ENCODE results near the gene RECQL5. TPM values are rescaled to one million over a fixed set of nuclear protein-coding genes. Genes with fewer than 3 reads are reported as not detected.

RECQL5 gene
- polyA plus RNA-seq, 1 of the 3 experiments (the other 2 are of a cell fraction): 25.3 TPM

DNA sequence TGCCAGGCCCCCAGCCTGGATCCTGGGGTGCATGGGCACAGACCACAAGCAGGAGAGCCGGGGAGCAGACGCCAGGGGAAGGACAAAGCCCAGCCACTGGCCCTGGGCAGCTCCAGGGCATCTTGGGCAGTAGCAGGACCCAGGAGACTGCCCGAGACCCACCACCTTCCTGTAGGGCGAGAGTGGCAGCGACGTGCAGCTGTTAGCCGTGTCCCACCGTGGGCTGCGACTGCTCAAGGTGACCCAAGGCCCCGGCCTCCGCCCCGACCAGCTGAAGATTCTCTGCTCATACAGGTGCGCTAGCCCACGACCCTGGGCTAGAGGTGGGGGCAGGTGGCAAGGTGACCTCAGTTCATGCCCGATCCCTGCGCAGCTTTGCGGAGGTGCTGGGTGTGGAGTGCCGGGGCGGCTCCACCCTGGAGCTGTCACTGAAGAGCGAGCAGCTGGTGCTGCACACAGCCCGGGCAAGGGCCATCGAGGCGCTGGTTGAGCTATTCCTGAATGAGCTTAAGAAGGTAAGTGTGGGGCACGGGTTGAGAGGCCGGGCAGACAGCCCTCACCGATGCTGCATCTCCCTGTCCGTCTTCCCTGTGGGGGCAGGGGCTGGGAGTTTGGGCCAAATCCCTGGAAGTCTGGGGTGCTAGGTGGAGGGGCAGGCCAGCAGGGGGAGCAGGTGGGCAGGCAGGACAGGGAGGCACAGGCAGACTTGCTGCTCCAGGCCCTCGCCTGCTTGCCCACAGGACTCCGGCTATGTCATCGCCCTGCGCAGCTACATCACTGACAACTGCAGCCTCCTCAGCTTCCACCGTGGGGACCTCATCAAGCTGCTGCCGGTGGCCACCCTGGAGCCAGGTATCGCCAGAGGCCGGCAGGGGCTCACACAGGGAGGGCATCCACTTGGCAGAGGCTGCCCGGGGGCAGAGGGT is 47.2 kb downstream of the RECQL5 start:
- ChIA-PET CTCF (interaction anchor here (0.6 to 37.9 kb wide), 30 partner anchors 8 to 349 kb away, joined by 3 to 1370 read pairs (median 3); partner anchors contain the start of genes GALK1, RECQL5, SAP30BP and SMIM5), POLR2A (interaction anchor here (1.1 kb wide), 2 partner anchors 10 to 17 kb away, joined by 3 read pairs; no protein-coding TSS in a partner anchor)
- H3K4me1 ChIP-seq (ENCODE audit: control insufficient read depth in 1 of 2, insufficient read depth in 2 of 2, low read depth in 1 of 2, low read length in 1 of 2): peaks cover 0 to 24% of the 10 kb centered on the region in 2 experiments; a peak in 1 of 4 replicates
- no peak overlapping the region for H3K4me2 ChIP-seq
- no peak overlapping the region; a peak in 1 of 4 replicates for H3K4me3 ChIP-seq (ENCODE audit: low read depth in 2 of 2, low read length in 1 of 2)
- peak; percentile 89 for DNase-seq
- H3K79me2 ChIP-seq (ENCODE audit: insufficient read depth): no peaks in the 10 kb centered on the region
- no peaks in the 10 kb centered on the region for H3F3A ChIP-seq (replicated peaks; ENCODE audit: insufficient read depth)
- no peaks in the 10 kb centered on the region for H3K36me3 ChIP-seq (replicated peaks in 1 of 2; ENCODE audit: control insufficient read depth in 1 of 2, insufficient read depth in 2 of 2, low read length in 1 of 2)
- no peaks in the 10 kb centered on the region for H4K20me1 ChIP-seq (ENCODE audit: insufficient read depth)
- H3K9me2 ChIP-seq: no peaks in the 10 kb centered on the region
- no peak for TF ChIP-seq TCF12 (IDR thresholded peaks at IDR 0.05)
- peak; percentile 47 for TF ChIP-seq SMC3 (IDR thresholded peaks at IDR 0.05; ENCODE audit: low read depth, low read length)
- no peak for TF ChIP-seq MXI1 (IDR thresholded peaks at IDR 0.05; ENCODE audit: low read depth, low read length)
- no peak for TF ChIP-seq TAF1 (IDR thresholded peaks at IDR 0.05; ENCODE audit: borderline replicate concordance, low read depth, low read length)
- TF ChIP-seq ELF1 (IDR thresholded peaks at IDR 0.05): no peak
- TF ChIP-seq, protein P1, sequence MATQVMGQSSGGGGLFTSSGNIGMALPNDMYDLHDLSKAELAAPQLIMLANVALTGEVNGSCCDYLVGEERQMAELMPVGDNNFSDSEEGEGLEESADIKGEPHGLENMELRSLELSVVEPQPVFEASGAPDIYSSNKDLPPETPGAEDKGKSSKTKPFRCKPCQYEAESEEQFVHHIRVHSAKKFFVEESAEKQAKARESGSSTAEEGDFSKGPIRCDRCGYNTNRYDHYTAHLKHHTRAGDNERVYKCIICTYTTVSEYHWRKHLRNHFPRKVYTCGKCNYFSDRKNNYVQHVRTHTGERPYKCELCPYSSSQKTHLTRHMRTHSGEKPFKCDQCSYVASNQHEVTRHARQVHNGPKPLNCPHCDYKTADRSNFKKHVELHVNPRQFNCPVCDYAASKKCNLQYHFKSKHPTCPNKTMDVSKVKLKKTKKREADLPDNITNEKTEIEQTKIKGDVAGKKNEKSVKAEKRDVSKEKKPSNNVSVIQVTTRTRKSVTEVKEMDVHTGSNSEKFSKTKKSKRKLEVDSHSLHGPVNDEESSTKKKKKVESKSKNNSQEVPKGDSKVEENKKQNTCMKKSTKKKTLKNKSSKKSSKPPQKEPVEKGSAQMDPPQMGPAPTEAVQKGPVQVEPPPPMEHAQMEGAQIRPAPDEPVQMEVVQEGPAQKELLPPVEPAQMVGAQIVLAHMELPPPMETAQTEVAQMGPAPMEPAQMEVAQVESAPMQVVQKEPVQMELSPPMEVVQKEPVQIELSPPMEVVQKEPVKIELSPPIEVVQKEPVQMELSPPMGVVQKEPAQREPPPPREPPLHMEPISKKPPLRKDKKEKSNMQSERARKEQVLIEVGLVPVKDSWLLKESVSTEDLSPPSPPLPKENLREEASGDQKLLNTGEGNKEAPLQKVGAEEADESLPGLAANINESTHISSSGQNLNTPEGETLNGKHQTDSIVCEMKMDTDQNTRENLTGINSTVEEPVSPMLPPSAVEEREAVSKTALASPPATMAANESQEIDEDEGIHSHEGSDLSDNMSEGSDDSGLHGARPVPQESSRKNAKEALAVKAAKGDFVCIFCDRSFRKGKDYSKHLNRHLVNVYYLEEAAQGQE (IDR thresholded peaks at IDR 0.05; ENCODE audit: low read depth, low read length): no peak
- peak; percentile 41 for TF ChIP-seq RAD21 (IDR thresholded peaks at IDR 0.05; ENCODE audit: low read length)
- TF ChIP-seq, protein P2, sequence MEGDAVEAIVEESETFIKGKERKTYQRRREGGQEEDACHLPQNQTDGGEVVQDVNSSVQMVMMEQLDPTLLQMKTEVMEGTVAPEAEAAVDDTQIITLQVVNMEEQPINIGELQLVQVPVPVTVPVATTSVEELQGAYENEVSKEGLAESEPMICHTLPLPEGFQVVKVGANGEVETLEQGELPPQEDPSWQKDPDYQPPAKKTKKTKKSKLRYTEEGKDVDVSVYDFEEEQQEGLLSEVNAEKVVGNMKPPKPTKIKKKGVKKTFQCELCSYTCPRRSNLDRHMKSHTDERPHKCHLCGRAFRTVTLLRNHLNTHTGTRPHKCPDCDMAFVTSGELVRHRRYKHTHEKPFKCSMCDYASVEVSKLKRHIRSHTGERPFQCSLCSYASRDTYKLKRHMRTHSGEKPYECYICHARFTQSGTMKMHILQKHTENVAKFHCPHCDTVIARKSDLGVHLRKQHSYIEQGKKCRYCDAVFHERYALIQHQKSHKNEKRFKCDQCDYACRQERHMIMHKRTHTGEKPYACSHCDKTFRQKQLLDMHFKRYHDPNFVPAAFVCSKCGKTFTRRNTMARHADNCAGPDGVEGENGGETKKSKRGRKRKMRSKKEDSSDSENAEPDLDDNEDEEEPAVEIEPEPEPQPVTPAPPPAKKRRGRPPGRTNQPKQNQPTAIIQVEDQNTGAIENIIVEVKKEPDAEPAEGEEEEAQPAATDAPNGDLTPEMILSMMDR (IDR thresholded peaks at IDR 0.05): peak; percentile 73
- no peak for TF ChIP-seq USF1 (IDR thresholded peaks at IDR 0.05; ENCODE audit: borderline replicate concordance, low read depth)
- H3K27ac ChIP-seq (ENCODE audit: low read depth in 2 of 2, low read length in 1 of 2): no peak overlapping the region
- 44% methylated on average over 28 of the region's 36 CpGs for WGBS (ENCODE audit: low lambda C conversion rate)
- no peak overlapping the region for H3K9ac ChIP-seq
- H2AFZ ChIP-seq (ENCODE audit: low read depth): no peak overlapping the region
- no peaks in the 10 kb centered on the region for H3K9me3 ChIP-seq
- no peaks in the 10 kb centered on the region for H3K27me3 ChIP-seq (ENCODE audit: insufficient read depth)
